ENCODE data around the gene POMGNT2.

POMGNT2 gene

GRCh38 chr3:43043071-43043766 is 62.7 kb downstream of the POMGNT2 start:
- no peak for DNase-seq

- DNase-seq: no peak
Measured at GRCh38 chr3:43041517-43041916, 64.4 kb downstream of the POMGNT2 start.

GRCh38 chr3:43038010-43038409 is 67.9 kb downstream of the POMGNT2 start:
- DNase-seq: no peak

- no peak for DNase-seq
Measured at GRCh38 chr3:43036621-43037423, 69.1 kb downstream of the POMGNT2 start.

GRCh38 chr3:43035801-43036365 is 70.0 kb downstream of the POMGNT2 start:
- DNase-seq: no peak

- no peak for DNase-seq
Measured at GRCh38 chr3:43034911-43035310, 71.0 kb downstream of the POMGNT2 start.

- DNase-seq: no peak
Measured at GRCh38 chr3:43034200-43034599, 71.7 kb downstream of the POMGNT2 start.

- no peak for DNase-seq
Measured at GRCh38 chr3:43032646-43033628, 72.9 kb downstream of the POMGNT2 start.

GRCh38 chr3:43031889-43032545 is 73.9 kb downstream of the POMGNT2 start:
- no peak for DNase-seq

- DNase-seq: no peak
Measured at GRCh38 chr3:43031485-43031884, 74.4 kb downstream of the POMGNT2 start.

- no peak for DNase-seq
Measured at GRCh38 chr3:43030162-43030935, 75.5 kb downstream of the POMGNT2 start.

Data from activated T-cell treated with anti-CD3 and anti-CD28 coated beads for 4 hours (primary cell).